Measurements from ENCODE around the gene MAP7D3. TPM values are rescaled to one million over a fixed set of nuclear protein-coding genes. Genes with fewer than 3 reads are reported as not detected.

MAP7D3 gene
- total RNA-seq, 1 experiment from 2014 or later = 19.0 TPM

- no peaks in the 10 kb centered on the region for H3K79me2 ChIP-seq (ENCODE audit: low read depth)
- ChIA-PET POLR2A (ENCODE audit: unreplicated experiment) (no interaction called here), CTCF (no interaction called here)
- no peak overlapping the region for H3K27ac ChIP-seq
- no TSS peak for BruUV-seq (replicated peaks)
- H4K20me1 ChIP-seq (ENCODE audit: insufficient read depth) = no peaks in the 10 kb centered on the region
- no peak overlapping the region for H2AFZ ChIP-seq
- H3K4me2 ChIP-seq = no peak overlapping the region
- H3K4me3 ChIP-seq = no peak overlapping the region
- H3K9me3 ChIP-seq (ENCODE audit: insufficient read depth, low read depth) = no peaks in the 10 kb centered on the region
- no peaks in the 10 kb centered on the region for H3K4me1 ChIP-seq (replicated peaks; ENCODE audit: insufficient read depth)
- no peak for DNase-seq
- no peaks in the 10 kb centered on the region for H3F3A ChIP-seq (ENCODE audit: insufficient read depth, low read depth)
- intact Hi-C loops (cut with micrococcal nuclease; ENCODE audit: unreplicated experiment) = no loop called here
- H3K9me2 ChIP-seq (ENCODE audit: insufficient read depth) = no peaks in the 10 kb centered on the region
- no peaks in the 10 kb centered on the region for H3K36me3 ChIP-seq (ENCODE audit: low read depth)
- TF ChIP-seq EZH2 (IDR thresholded peaks at IDR 0.05; ENCODE audit: low read depth) = no peak
- no peak for TF ChIP-seq CTCF (conservative IDR thresholded peaks at IDR 0.05)
- H3K27me3 ChIP-seq (ENCODE audit: insufficient read depth, low read depth) = no peaks in the 10 kb centered on the region
Observed at GRCh38 chrX:136192839-136193414, 58.3 kb downstream of the MAP7D3 start.

GRCh38 chrX:136192135-136192534, 59.1 kb downstream of the MAP7D3 start:
- no peaks in the 10 kb centered on the region for H3K36me3 ChIP-seq (ENCODE audit: low read depth)
- H3K4me1 ChIP-seq (replicated peaks; ENCODE audit: insufficient read depth) = no peaks in the 10 kb centered on the region
- CTCF ChIA-PET = no interaction called here
- H3K27ac ChIP-seq = no peak overlapping the region
- H2AFZ ChIP-seq = no peak overlapping the region
- no peak overlapping the region for H3K4me2 ChIP-seq
- no peak for DNase-seq
- TF ChIP-seq CTCF (conservative IDR thresholded peaks at IDR 0.05) (no peak), EZH2 (IDR thresholded peaks at IDR 0.05; ENCODE audit: low read depth) (no peak)
- H3F3A ChIP-seq (ENCODE audit: insufficient read depth, low read depth) = no peaks in the 10 kb centered on the region
- no peaks in the 10 kb centered on the region for H3K9me2 ChIP-seq (ENCODE audit: insufficient read depth)
- no TSS peak for BruUV-seq (replicated peaks)
- intact Hi-C loops (cut with micrococcal nuclease; ENCODE audit: unreplicated experiment) = no loop called here
- no peaks in the 10 kb centered on the region for H3K79me2 ChIP-seq (ENCODE audit: low read depth)
- no peaks in the 10 kb centered on the region for H3K27me3 ChIP-seq (ENCODE audit: insufficient read depth, low read depth)
- POLR2A ChIA-PET (ENCODE audit: unreplicated experiment) = no interaction called here
- no peaks in the 10 kb centered on the region for H3K9me3 ChIP-seq (ENCODE audit: insufficient read depth, low read depth)
- H4K20me1 ChIP-seq (ENCODE audit: insufficient read depth) = no peaks in the 10 kb centered on the region
- H3K4me3 ChIP-seq = no peak overlapping the region

- no peaks in the 10 kb centered on the region; the same call in 1 of the 2 replicates for H3K4me1 ChIP-seq (replicated peaks; ENCODE audit: insufficient read depth)
- no peak overlapping the region for H3K4me3 ChIP-seq
- H3F3A ChIP-seq (ENCODE audit: insufficient read depth, low read depth) = peaks cover 2% of the 10 kb centered on the region; the same call in 1 of the 2 replicates
- H3K9me3 ChIP-seq (ENCODE audit: insufficient read depth, low read depth) = no peaks in the 10 kb centered on the region
- no peaks in the 10 kb centered on the region for H3K27me3 ChIP-seq (ENCODE audit: insufficient read depth, low read depth)
- TF ChIP-seq CTCF (conservative IDR thresholded peaks at IDR 0.05) = no peak
- no peak for TF ChIP-seq EZH2 (IDR thresholded peaks at IDR 0.05; ENCODE audit: low read depth)
- no peak overlapping the region for H3K27ac ChIP-seq
- no TSS peak for BruUV-seq (replicated peaks)
- intact Hi-C loops (cut with micrococcal nuclease; ENCODE audit: unreplicated experiment) = no loop called here
- no peak for DNase-seq
- ChIA-PET CTCF (no interaction called here), POLR2A (ENCODE audit: unreplicated experiment) (no interaction called here)
- no peaks in the 10 kb centered on the region for H3K36me3 ChIP-seq (ENCODE audit: low read depth)
- H3K79me2 ChIP-seq (ENCODE audit: low read depth) = no peaks in the 10 kb centered on the region
- H3K4me2 ChIP-seq = no peak overlapping the region
- H3K9me2 ChIP-seq (ENCODE audit: insufficient read depth) = no peaks in the 10 kb centered on the region
- H4K20me1 ChIP-seq (ENCODE audit: insufficient read depth) = no peaks in the 10 kb centered on the region
- no peak overlapping the region for H2AFZ ChIP-seq
Observed at GRCh38 chrX:136191171-136191570, 60.0 kb downstream of the MAP7D3 start.
